Hematopoietic multipotent progenitor cell treated with erythropoietin and hydrocortisone succinate and interleukin-3 and kit ligand, for 6 days (in vitro differentiated cells): ENCODE measurements around the gene ACE.
A peak's percentile ranks its signal among the peaks of the same experiment; 100 is the strongest.

Source experiments
- DNase-seq: peaks from one replicate; pipeline ENCODE4 v3.0.0-alpha.2; 2015

Gene ACE

GRCh38 chr17:63475491-63476412 lies 1.1 kb upstream of the ACE start:
- no peak for DNase-seq

- DNase-seq = peak; percentile 35
Measured at GRCh38 chr17:63476459-63476853, 405 bp upstream of the ACE start.

- peak; percentile 27 for DNase-seq
Measured at GRCh38 chr17:63477480-63478440, 899 bp downstream of the ACE start.

- DNase-seq = peak; percentile 94
Measured at GRCh38 chr17:63478814-63479494, 2.1 kb downstream of the ACE start.

- no peak for DNase-seq
Measured at GRCh38 chr17:63479495-63480184, 2.8 kb downstream of the ACE start.

- DNase-seq = no peak
Measured at GRCh38 chr17:63480192-63480784, 3.4 kb downstream of the ACE start.

GRCh38 chr17:63480826-63481487 lies 4.1 kb downstream of the ACE start:
- DNase-seq = peak; percentile 35

GRCh38 chr17:63481488-63481870 lies 4.6 kb downstream of the ACE start:
- no peak for DNase-seq

GRCh38 chr17:63482509-63482908 lies 5.6 kb downstream of the ACE start:
- DNase-seq = no peak

- no peak for DNase-seq
Measured at GRCh38 chr17:63483038-63483437, 6.2 kb downstream of the ACE start.

GRCh38 chr17:63483655-63484575 lies 7.1 kb downstream of the ACE start:
- no peak for DNase-seq

- no peak for DNase-seq
Measured at GRCh38 chr17:63486317-63487013, 9.6 kb downstream of the ACE start.

GRCh38 chr17:63487014-63487339 lies 10.1 kb downstream of the ACE start:
- DNase-seq = no peak

- no peak for DNase-seq
Measured at GRCh38 chr17:63488851-63489250, 12.0 kb downstream of the ACE start.

GRCh38 chr17:63489291-63489690 lies 12.4 kb downstream of the ACE start:
- DNase-seq = no peak

GRCh38 chr17:63490329-63490728 lies 13.5 kb downstream of the ACE start:
- DNase-seq = no peak

GRCh38 chr17:63490858-63491400 lies 14.1 kb downstream of the ACE start:
- no peak for DNase-seq

- no peak for DNase-seq
Measured at GRCh38 chr17:63491413-63491812, 14.6 kb downstream of the ACE start.

GRCh38 chr17:63491977-63492618 lies 15.2 kb downstream of the ACE start:
- no peak for DNase-seq
